BE2C (cell line): ENCODE data around the gene MBD5.

Experiments used
- DNase-seq: peaks from one replicate; pipeline ENCODE4 v3.0.0-alpha.2; 2020
- H3K27me3 ChIP-seq: fragments of 250-450 bp; sonication (Bioruptor Pico); 2 replicates; pipeline ENCODE4 v1.5.1; 2020; ENCODE audit warnings: mild to moderate bottlenecking
- H3K36me3 ChIP-seq: fragments of 250-450 bp; sonication (Bioruptor Pico); 2 replicates; pipeline ENCODE4 v1.5.1; 2020; ENCODE audit warnings: mild to moderate bottlenecking
- H3K4me1 ChIP-seq: fragments of 250-450 bp; sonication (Bioruptor Pico); 2 replicates; pipeline ENCODE4 v1.5.1; 2020
- H3K4me3 ChIP-seq: 2 replicates; pipeline ENCODE4 v1.5.1; 2011; ENCODE audit warnings: low read depth, low read length
- H3K9me3 ChIP-seq: fragments of 250-450 bp; sonication (Bioruptor Pico); 2 replicates; pipeline ENCODE4 v1.5.1; 2020
- CTCF ChIP-seq: IDR thresholded peaks from 2 replicates; pipeline ENCODE4 v1.5.1; 2012; ENCODE audit warnings: mild to moderate bottlenecking, low read depth, low read length

Gene MBD5

GRCh38 chr2:148184976-148185375 lies 164.1 kb downstream of the MBD5 start:
- no peaks in the 10 kb centered on the region for H3K36me3 ChIP-seq
- no peaks in the 10 kb centered on the region for H3K9me3 ChIP-seq
- no peak overlapping the region for H3K4me3 ChIP-seq
- H3K4me1 ChIP-seq = no peaks in the 10 kb centered on the region
- DNase-seq = no peak
- no peaks in the 10 kb centered on the region for H3K27me3 ChIP-seq
- TF ChIP-seq CTCF = no peak

DNA sequence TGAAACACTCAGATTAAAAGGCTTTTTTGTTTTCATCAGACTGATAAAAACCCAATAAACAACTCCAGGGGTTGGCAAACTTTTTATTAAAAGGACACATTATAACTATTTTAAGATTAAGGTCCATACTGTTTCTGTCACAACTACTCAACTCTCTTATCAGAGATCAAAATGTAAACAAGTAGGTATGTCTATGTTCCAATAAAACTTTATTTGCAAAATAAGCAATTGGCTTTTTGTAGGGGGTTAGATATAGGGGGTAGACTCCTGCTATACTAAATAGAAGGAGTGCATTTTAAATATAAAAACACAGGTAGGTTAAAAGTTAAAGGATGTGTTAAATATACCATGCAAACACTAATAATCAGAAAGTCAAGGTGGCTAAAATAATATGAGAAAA lies 174.0 kb downstream of the MBD5 start:
- no peaks in the 10 kb centered on the region for H3K4me1 ChIP-seq
- DNase-seq = no peak
- H3K36me3 ChIP-seq = no peaks in the 10 kb centered on the region
- no peak for TF ChIP-seq CTCF
- no peaks in the 10 kb centered on the region for H3K9me3 ChIP-seq
- no peak overlapping the region for H3K4me3 ChIP-seq
- no peaks in the 10 kb centered on the region for H3K27me3 ChIP-seq

DNA sequence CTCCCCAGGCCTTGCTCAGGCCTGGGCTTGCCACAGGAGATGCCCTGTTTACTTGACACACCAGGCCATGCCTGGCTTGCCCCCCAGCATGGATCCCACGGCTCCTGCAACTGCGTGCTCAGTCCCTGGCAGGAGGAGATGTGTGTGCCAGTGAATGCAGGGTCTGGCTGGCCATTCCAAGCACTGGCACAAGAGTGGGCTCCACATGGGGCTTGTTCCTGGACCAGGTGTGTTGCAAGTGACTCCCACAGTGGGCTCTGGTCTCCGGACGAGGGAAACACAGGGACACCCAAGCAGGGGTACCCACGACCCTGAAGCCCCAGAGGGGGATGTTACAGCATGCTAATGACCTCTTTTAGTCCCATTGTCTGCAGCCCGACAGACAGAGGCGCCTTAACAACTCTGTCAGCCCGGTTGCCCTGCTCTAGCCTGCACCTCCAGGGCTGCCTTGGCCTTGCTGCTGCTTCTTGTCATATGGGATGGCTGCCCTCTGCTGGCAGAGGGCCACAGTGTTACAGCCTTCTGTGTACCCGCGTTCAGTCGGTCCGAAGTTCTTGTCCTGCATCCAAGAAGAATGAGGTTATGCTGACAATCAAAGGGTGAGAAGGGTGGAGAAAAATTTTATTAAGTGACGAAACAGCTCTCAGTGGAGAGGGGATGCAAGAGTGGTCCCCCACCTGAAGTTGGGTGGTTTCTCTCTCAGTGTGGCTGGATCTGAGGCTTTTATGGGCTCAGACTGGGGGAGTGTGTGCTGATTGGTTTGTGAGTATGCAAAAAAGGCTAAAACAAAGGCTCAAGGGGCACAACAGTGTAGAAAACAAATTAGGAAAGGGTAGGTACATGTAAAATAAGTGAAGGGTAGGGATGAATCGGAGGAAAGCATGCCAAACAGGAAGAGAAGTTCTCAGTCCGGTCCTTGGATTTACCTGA lies 180.4 kb downstream of the MBD5 start:
- no peak overlapping the region for H3K4me3 ChIP-seq
- H3K4me1 ChIP-seq = no peaks in the 10 kb centered on the region
- peak; percentile 79 for TF ChIP-seq CTCF
- H3K9me3 ChIP-seq = no peaks in the 10 kb centered on the region
- H3K27me3 ChIP-seq = no peaks in the 10 kb centered on the region
- no peaks in the 10 kb centered on the region for H3K36me3 ChIP-seq
- peak; percentile 78 for DNase-seq

DNA sequence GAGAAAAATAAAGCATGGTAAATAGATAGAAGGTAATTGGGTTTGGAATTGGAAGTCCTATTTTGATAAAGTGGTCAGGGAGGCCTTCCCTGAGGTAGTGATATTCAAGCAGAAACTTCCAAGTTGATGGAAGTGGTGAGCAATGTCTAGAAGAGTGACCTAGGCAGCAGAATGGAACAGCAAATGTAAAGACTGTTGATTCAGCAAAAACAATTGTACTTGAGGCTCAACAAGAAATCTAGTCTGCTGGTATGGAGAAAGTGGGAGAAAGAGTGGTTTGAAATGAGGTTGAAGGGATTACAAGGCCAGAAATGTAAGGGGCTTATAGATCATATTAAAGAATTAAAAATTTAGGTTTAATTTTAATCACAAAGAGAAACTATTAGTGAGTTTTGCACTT lies 181.3 kb downstream of the MBD5 start:
- no peak for TF ChIP-seq CTCF
- Histone ChIP-seq H3K4me3 (no peak overlapping the region), H3K4me1 (no peaks in the 10 kb centered on the region), H3K36me3 (no peaks in the 10 kb centered on the region), H3K9me3 (no peaks in the 10 kb centered on the region), H3K27me3 (no peaks in the 10 kb centered on the region)
- no peak for DNase-seq

DNA sequence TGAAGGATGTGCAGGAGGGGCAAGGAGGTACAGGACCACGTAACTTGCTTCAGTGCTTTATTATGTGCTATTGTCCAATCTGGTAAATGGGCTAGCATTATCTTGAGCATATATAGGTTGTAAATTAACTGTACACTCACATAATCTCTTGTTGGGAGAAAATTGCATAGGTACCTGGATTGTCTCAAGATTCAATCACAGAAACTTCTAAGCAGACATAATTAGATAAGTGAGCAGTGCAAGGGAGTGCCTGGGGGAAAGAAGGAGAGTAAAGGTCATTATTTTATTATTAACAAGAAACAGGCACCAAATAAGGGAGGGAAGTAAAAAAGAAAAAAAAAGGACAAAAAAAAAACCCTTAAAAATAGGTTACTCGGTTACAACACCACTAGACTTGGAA lies 186.2 kb downstream of the MBD5 start:
- H3K9me3 ChIP-seq = no peaks in the 10 kb centered on the region
- H3K4me3 ChIP-seq = no peak overlapping the region
- DNase-seq = no peak
- TF ChIP-seq CTCF = no peak
- no peaks in the 10 kb centered on the region for H3K27me3 ChIP-seq
- no peaks in the 10 kb centered on the region for H3K36me3 ChIP-seq
- no peaks in the 10 kb centered on the region for H3K4me1 ChIP-seq

GRCh38 chr2:148209603-148210002 lies 188.7 kb downstream of the MBD5 start:
- no peaks in the 10 kb centered on the region for H3K4me1 ChIP-seq
- no peak overlapping the region for H3K4me3 ChIP-seq
- H3K27me3 ChIP-seq = no peaks in the 10 kb centered on the region
- no peaks in the 10 kb centered on the region for H3K9me3 ChIP-seq
- DNase-seq = peak; percentile 14
- H3K36me3 ChIP-seq = no peaks in the 10 kb centered on the region
- TF ChIP-seq CTCF = no peak
